T-helper 17 cell (primary cell): ENCODE results near the gene CDC42EP2. TPM values are rescaled to one million over a fixed set of nuclear protein-coding genes. Genes with fewer than 3 reads are reported as not detected.

Source experiments
- ATAC-seq: fragments of 150-1000 bp; cut with Tn5 transposase; 2 replicates; pipeline ENCODE4 v1.10.0; 2021; ENCODE audit warnings: mild to moderate bottlenecking, moderate library complexity
- DNase-seq, 3 donors: peaks; one replicate each; pipeline versions ENCODE4 v3.0.0 to v3.0.0-alpha.2; 2020 to 2021
- H3K9me3 ChIP-seq: one replicate; pipeline ENCODE4 v1.7.0; 2013; ENCODE audit warnings: low read length, mild to moderate bottlenecking; ENCODE audit not compliant: control insufficient read depth, poor library complexity, severe bottlenecking
- H3K27ac Mint-ChIP-seq: one replicate; pipeline ENCODE4 v1.8.0; 2022; ENCODE audit warnings: mild to moderate bottlenecking, moderate library complexity, mixed read lengths
- H3K27me3 Mint-ChIP-seq: one replicate; pipeline ENCODE4 v1.8.0; 2022; ENCODE audit warnings: mixed read lengths
- H3K36me3 Mint-ChIP-seq: one replicate; pipeline ENCODE4 v1.8.0; 2022; ENCODE audit warnings: low read depth, mixed read lengths
- H3K4me1 Mint-ChIP-seq: one replicate; pipeline ENCODE4 v1.8.0; 2022; ENCODE audit warnings: mild to moderate bottlenecking, mixed read lengths
- H3K4me3 Mint-ChIP-seq: one replicate; pipeline ENCODE4 v1.8.0; 2022; ENCODE audit warnings: mild to moderate bottlenecking, moderate library complexity, mixed read lengths
- total RNA-seq, 4 donors: library from RNA in 2 of 4; stranded (reverse) in 2 of 4; gene quantifications; one replicate each; pipeline ENCODE4 v1.2.3 and lab custom pipeline; 2022 to 2026

CDC42EP2 gene
- total RNA-seq, 2 donors from 2014 or later = 0.55 TPM; not detected in 1

- Mint-ChIP-seq H3K27ac (no peak overlapping the region), H3K4me1 (peaks cover 15% of the 10 kb centered on the region), H3K36me3 (no peaks in the 10 kb centered on the region), H3K4me3 (no peak overlapping the region), H3K27me3 (no peaks in the 10 kb centered on the region)
- ATAC-seq = no peak
- DNase-seq = no peak
- no peaks in the 10 kb centered on the region for H3K9me3 ChIP-seq
Measured at GRCh38 chr11:65357856-65358356, 43.2 kb downstream of the CDC42EP2 start.

GRCh38 chr11:65362320-65362931 is 47.8 kb downstream of the CDC42EP2 start:
- Mint-ChIP-seq H3K36me3 (no peaks in the 10 kb centered on the region), H3K4me1 (peaks cover 2% of the 10 kb centered on the region), H3K27ac (peak overlapping the region; percentile 67), H3K4me3 (no peak overlapping the region), H3K27me3 (no peaks in the 10 kb centered on the region)
- no peaks in the 10 kb centered on the region for H3K9me3 ChIP-seq
- ATAC-seq (peak; percentile 47), DNase-seq (no peak)

GRCh38 chr11:65362966-65363365 is 48.3 kb downstream of the CDC42EP2 start:
- DNase-seq (no peak), ATAC-seq (no peak)
- Mint-ChIP-seq H3K4me1 (peaks cover 2% of the 10 kb centered on the region), H3K27ac (no peak overlapping the region), H3K27me3 (no peaks in the 10 kb centered on the region), H3K36me3 (no peaks in the 10 kb centered on the region), H3K4me3 (no peak overlapping the region)
- H3K9me3 ChIP-seq = no peaks in the 10 kb centered on the region

DNA sequence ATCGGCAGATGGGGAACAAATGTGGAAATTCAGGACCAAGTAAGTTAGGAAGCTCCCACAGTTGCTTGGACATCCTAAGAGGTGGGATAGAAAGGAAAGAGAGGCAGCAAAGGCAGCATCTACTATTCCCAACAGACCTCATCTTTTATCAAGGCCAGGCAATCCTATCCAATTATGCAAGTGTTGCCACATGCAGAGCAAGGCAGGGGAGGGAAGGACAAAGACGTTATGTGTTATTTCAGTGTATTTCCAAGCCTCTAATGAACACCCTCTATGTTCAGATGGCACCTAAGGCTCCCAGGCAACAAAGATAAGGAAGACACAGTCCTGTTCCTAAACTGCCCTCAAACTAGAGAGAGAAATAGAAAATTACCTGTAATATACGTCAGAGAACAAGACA is 49.1 kb downstream of the CDC42EP2 start:
- Mint-ChIP-seq H3K36me3 (no peaks in the 10 kb centered on the region), H3K27me3 (no peaks in the 10 kb centered on the region), H3K4me3 (no peak overlapping the region), H3K27ac (no peak overlapping the region), H3K4me1 (peaks cover 2% of the 10 kb centered on the region)
- ATAC-seq (no peak), DNase-seq (no peak)
- no peaks in the 10 kb centered on the region for H3K9me3 ChIP-seq

- DNase-seq (no peak), ATAC-seq (peak; percentile 84)
- no peaks in the 10 kb centered on the region for H3K9me3 ChIP-seq
- H3K4me3 Mint-ChIP-seq = no peak overlapping the region
- H3K27ac Mint-ChIP-seq = peak overlapping the region; percentile 27
- no peaks in the 10 kb centered on the region for H3K36me3 Mint-ChIP-seq
- H3K4me1 Mint-ChIP-seq = peaks cover 2% of the 10 kb centered on the region
- no peaks in the 10 kb centered on the region for H3K27me3 Mint-ChIP-seq
Measured at GRCh38 chr11:65366340-65366773, 51.7 kb downstream of the CDC42EP2 start.

DNA sequence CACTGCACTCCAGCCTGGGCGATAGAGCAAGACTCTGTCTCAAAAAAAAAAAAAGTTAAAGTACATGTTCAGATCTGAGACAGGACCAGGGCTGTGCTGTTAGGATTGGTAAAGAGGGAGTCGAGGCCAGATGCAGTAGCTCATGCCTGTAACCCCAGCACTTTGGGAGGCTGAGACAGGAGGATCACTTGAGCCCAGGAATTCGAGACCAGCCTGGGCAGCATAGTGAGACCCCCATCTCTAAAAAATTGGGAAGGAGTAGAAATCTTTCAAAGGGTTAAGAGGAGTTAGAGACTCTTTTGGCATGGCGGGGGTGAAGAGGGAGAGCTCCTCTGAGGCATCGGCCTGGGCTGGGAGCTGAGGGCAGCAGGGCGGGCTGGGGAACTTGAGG is 56.0 kb downstream of the CDC42EP2 start:
- H3K27me3 Mint-ChIP-seq = no peaks in the 10 kb centered on the region
- DNase-seq (no peak), ATAC-seq (no peak)
- no peak overlapping the region for H3K4me3 Mint-ChIP-seq
- no peaks in the 10 kb centered on the region for H3K36me3 Mint-ChIP-seq
- H3K27ac Mint-ChIP-seq = no peak overlapping the region
- H3K9me3 ChIP-seq = no peaks in the 10 kb centered on the region
- no peaks in the 10 kb centered on the region for H3K4me1 Mint-ChIP-seq

Other genes with a start within 250 kb of the CDC42EP2 start
- gene CDCA5, start 230.8 kb upstream of the CDC42EP2 start, total RNA-seq = under 1 TPM; 0.37 to 0.90 TPM
- 10 to 100 TPM; 40.7 to 50.2 TPM for gene ZFPL1, start 230.6 kb upstream of the CDC42EP2 start, total RNA-seq
- gene VPS51, start 218.7 kb upstream of the CDC42EP2 start, total RNA-seq = 100 to 1,000 TPM; 181 to 217 TPM
- 10 to 100 TPM; 15.2 to 18.5 TPM for gene TM7SF2, start 203.0 kb upstream of the CDC42EP2 start, total RNA-seq
- 1 to 10 TPM; 7.5 to 8.7 TPM for gene ZNHIT2, start 197.2 kb upstream of the CDC42EP2 start, total RNA-seq
- 1,000 to 10,000 TPM; 1,401 to 1,408 TPM for gene FAU, start 192.7 kb upstream of the CDC42EP2 start, total RNA-seq
- gene MRPL49, start 192.5 kb upstream of the CDC42EP2 start, total RNA-seq = 10 to 100 TPM; 42.8 to 44.8 TPM
- gene SYVN1, start 180.3 kb upstream of the CDC42EP2 start, total RNA-seq = 10 to 100 TPM; 80.6 to 81.1 TPM
- under 1 TPM in 1 of 2 donors, not detected in 1; 0.68 TPM for gene SPDYC, start 144.6 kb upstream of the CDC42EP2 start, total RNA-seq
- 100 to 1,000 TPM; 154 to 190 TPM for gene CAPN1, start 132.9 kb upstream of the CDC42EP2 start, total RNA-seq
- gene POLA2, start 52.9 kb upstream of the CDC42EP2 start, total RNA-seq = 10 to 100 TPM; 13.0 to 15.4 TPM
- gene DPF2, start 19.0 kb downstream of the CDC42EP2 start, total RNA-seq = 10 to 100 TPM; 49.1 to 62.6 TPM
- gene TIGD3, start 39.9 kb downstream of the CDC42EP2 start, total RNA-seq = under 1 TPM; 0.21 to 0.45 TPM
- gene SLC25A45, start 67.8 kb downstream of the CDC42EP2 start, total RNA-seq = 10 to 100 TPM; 57.7 to 61.6 TPM
- gene FRMD8, start 71.8 kb downstream of the CDC42EP2 start, total RNA-seq = 10 to 100 TPM; 29.2 to 37.5 TPM
- gene NEAT1, start 107.9 kb downstream of the CDC42EP2 start, total RNA-seq = 100 to 1,000 TPM; 554 to 555 TPM
- gene MALAT1, start 184.2 kb downstream of the CDC42EP2 start, total RNA-seq = over 10,000 TPM; 25,853 to 29,025 TPM
- gene SCYL1, start 210.2 kb downstream of the CDC42EP2 start, total RNA-seq = 10 to 100 TPM; 56.6 to 61.7 TPM
- gene LTBP3, start 243.5 kb downstream of the CDC42EP2 start, total RNA-seq = 100 to 1,000 TPM; 123 to 187 TPM